Stimulated activated CD4-positive, alpha-beta T cell treated with anti-CD3 and anti-CD28 coated beads, TNF-alpha, amount 100 ng/mL, for 24 hours (primary cell): ENCODE results near the gene CACFD1.

Experiments used
- DNase-seq, 3 experiments: peaks; one replicate each; pipeline ENCODE4 v3.0.0-alpha.2; 2020; ENCODE audit warnings: low read depth in 3 of 3

The CACFD1 gene

DNA sequence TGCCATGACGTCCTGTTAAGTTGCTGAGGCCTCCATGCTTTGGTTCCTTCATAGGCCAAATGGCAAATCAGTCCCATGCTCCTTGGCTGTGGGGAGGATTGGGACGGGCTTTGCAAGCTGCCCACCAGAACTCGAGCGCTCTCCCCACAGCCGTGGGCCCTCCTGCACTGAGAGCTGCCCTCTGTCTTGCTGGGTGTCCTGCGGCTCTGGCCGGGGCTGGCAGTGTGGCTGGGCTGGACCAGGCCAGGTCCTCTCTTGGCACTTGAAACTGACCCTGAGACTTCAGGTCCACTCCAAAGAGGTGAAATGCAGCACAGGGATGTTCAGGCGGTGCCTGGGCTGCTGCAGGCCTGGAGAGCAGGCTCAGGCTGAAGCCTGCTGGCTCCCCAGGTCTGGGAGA is 57.9 kb downstream of the CACFD1 start:
- no peak for DNase-seq

DNA sequence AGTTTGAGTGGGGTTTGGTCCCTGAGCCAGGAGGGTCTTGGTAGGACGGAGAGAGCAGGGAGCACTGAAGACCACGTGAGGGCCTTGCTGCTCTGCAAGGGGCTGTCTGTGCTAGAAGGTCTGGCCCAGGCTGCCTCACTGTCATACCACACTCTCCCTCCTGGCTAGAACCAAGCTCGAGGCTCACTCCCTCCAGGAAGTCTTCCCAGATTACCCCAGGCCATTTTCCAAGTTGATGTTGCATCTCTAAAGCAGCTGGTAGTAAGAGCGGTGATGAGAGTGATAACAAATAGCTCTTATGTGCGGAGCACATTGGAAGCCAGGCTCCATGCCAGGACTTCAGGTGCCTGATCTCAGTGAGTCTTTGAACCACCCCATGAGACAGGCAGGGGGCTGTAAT is 58.4 kb downstream of the CACFD1 start:
- no peak for DNase-seq

DNA sequence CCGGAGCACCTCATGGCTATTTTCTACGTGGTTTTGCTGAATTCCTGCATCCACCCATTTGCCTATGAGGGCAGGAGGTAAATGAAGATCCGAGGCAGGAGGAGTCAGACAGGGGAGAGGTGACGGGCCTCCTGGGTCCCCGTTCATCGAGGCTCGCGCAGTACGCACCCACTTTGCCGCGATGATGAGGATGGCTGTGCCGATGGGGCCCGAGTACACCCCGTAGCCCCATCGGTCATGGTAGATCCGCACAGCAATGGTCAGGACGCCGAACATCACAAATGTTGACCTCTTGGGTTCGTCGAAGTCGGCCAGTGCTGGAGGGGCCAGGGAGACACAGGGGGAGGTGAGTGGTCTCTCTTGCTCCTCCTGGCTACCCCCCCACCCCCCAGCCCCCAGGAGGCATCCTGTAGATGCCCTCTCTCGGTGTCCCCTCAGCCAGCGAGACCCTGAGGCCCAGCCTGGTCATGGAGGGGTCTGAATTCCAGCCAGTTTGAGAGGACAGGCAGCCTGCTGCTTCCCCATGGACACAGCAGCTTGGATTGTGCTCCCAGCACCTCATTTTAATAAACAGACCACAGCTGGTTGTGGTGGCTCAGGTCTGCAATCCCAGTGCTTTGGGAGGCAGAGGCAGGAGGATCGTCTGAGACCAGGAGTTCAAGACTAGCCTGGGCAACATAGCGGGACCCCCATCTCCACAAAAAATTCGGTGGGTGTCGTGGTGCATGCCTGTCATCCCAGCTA is 59.1 kb downstream of the CACFD1 start:
- no peak for DNase-seq

DNA sequence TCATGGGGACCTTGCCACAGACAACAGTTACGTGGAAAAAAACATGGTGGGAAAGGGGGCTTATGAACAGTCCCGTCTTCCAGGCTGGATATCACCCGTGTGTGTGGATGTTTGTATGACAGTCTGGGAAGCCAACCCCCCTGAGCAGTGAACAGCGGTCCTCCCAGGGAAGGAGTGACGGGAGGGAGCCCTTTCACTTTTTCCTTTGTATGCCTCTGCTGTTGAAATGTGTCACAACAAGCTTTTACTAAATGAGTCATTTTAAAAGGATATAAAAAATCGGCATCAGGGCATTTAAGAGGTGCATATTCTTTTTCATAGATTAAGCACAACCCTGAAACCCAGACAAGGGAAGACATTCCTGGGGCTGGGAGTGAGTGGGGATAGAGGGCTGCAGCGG is 59.9 kb downstream of the CACFD1 start:
- DNase-seq, result no peak

GRCh38 chr9:133520121-133520835 is 60.5 kb downstream of the CACFD1 start:
- DNase-seq, result no peak
